Left lung (tissue), 10 donors: ENCODE results near the gene IGSF11. TPM values are rescaled to one million over a fixed set of nuclear protein-coding genes. Genes with fewer than 3 reads are reported as not detected.

ENCODE experiments used
- ATAC-seq: fragments of 200-7000 bp; cut with Tn5 transposase; one replicate; pipeline ENCODE4 v1.9.1; 2020; ENCODE audit warnings: moderate library complexity
- DNase-seq, 4 donors: peaks; one replicate each; pipeline ENCODE4 v3.0.0-alpha.2; 2013 to 2020
- H3K27ac ChIP-seq, 2 donors: fragments of 200-600 bp; sonication (generic) in 1 of 2; one replicate each; pipeline versions ENCODE4 v1.5.0 to v1.8.0; 2020 to 2021
- H3K27me3 ChIP-seq, 2 donors: fragments of 200-600 bp; sonication (generic) in 1 of 2; one replicate each; pipeline versions ENCODE4 v1.5.0 to v1.8.0; 2020 to 2021
- H3K36me3 ChIP-seq, 2 donors: fragments of 200-600 bp; sonication (generic) in 1 of 2; one replicate each; pipeline versions ENCODE4 v1.5.0 to v1.8.0; 2020 to 2021
- H3K4me1 ChIP-seq, 2 donors: fragments of 200-600 bp; one replicate each; pipeline ENCODE4 v1.8.0; 2021
- H3K4me3 ChIP-seq, 2 donors: fragments of 200-600 bp; sonication (generic) in 1 of 2; one replicate each; pipeline versions ENCODE4 v1.5.0 to v1.8.0; 2020 to 2021; ENCODE audit warnings: mild to moderate bottlenecking in 1 of 2
- H3K9me3 ChIP-seq, 2 donors: fragments of 200-600 bp; sonication (generic) in 1 of 2; one replicate each; pipeline versions ENCODE4 v1.5.0 to v1.8.0; 2020 to 2021
- intact Hi-C, 2 donors: fragments of 100-400 bp; cut with DNase I; formaldehyde crosslinking; loops; one replicate each; pipeline versions ENCODE4 v1.11.2 to v1.14.2; 2022
- polyA plus RNA-seq, 6 donors: library from polyadenylated mRNA; unstranded; fragments of 120-200 nt; gene quantifications; one replicate each; pipeline ENCODE4 v1.2.1, GENCODE V29; 2013; ENCODE audit not compliant: insufficient read length in 6 of 6
- total RNA-seq, 2 donors: library from RNA; stranded (reverse); fragmentation: NEBNext Ultra II Directional; extraction: Animal tissue kit (Norgen Biotek cat#: 25700); gene quantifications; one replicate each; pipeline ENCODE4 v1.2.1, GENCODE V29; 2021
- TF ChIP-seq, protein P1 (sequence below), 2 donors: fragments of 200-600 bp; sonication (generic) in 1 of 2; IDR thresholded peaks; one replicate each; pipeline versions ENCODE4 v1.5.0 to v1.8.0; 2021; ENCODE audit warnings: antibody characterized with exemption in 2 of 2
- donor health status: DM: no; HTN: yes; CAD: no.
- donor health status: DM: no; HTN: no; CAD: no.

IGSF11 gene
- total and polyA plus RNA-seq, 8 donors = 0.06 to 1.3 (median 0.60) TPM

GRCh38 chr3:119033393-119034255 is 1.0 kb downstream of the IGSF11 start:
- no peak for DNase-seq

GRCh38 chr3:119025171-119025795 is 9.4 kb downstream of the IGSF11 start:
- Histone ChIP-seq H3K4me3 (no peak overlapping the region), H3K27me3 (peaks cover 0 to under 1% of the 10 kb centered on the region in 2 donors), H3K4me1 (no peaks in the 10 kb centered on the region), H3K27ac (no peak overlapping the region), H3K36me3 (no peaks in the 10 kb centered on the region), H3K9me3 (no peaks in the 10 kb centered on the region)
- intact Hi-C loops = no loop called here
- TF ChIP-seq, protein P1, sequence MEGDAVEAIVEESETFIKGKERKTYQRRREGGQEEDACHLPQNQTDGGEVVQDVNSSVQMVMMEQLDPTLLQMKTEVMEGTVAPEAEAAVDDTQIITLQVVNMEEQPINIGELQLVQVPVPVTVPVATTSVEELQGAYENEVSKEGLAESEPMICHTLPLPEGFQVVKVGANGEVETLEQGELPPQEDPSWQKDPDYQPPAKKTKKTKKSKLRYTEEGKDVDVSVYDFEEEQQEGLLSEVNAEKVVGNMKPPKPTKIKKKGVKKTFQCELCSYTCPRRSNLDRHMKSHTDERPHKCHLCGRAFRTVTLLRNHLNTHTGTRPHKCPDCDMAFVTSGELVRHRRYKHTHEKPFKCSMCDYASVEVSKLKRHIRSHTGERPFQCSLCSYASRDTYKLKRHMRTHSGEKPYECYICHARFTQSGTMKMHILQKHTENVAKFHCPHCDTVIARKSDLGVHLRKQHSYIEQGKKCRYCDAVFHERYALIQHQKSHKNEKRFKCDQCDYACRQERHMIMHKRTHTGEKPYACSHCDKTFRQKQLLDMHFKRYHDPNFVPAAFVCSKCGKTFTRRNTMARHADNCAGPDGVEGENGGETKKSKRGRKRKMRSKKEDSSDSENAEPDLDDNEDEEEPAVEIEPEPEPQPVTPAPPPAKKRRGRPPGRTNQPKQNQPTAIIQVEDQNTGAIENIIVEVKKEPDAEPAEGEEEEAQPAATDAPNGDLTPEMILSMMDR (IDR thresholded peaks at IDR 0.05) = no peak
- DNase-seq (no peak), ATAC-seq (no peak)

More at GRCh38 chr3:119033393-119034255, 1.0 kb downstream of the IGSF11 start:
- H3K4me1 ChIP-seq = no peaks in the 10 kb centered on the region
- H3K27ac ChIP-seq = no peak overlapping the region
- peaks cover 42 to 72% of the 10 kb centered on the region in 2 donors for H3K27me3 ChIP-seq
- intact Hi-C loops = loop anchor here in 1 of 2 donors (10.0 kb wide), 1 partner anchor 149 kb away; no protein-coding TSS in a partner anchor
- peak overlapping the region in 1 of 2 donors; percentile 45 for H3K4me3 ChIP-seq
- TF ChIP-seq, protein P1 (IDR thresholded peaks at IDR 0.05) = no peak
- ATAC-seq = no peak
- H3K36me3 ChIP-seq = no peaks in the 10 kb centered on the region
- H3K9me3 ChIP-seq = no peaks in the 10 kb centered on the region

- ATAC-seq (no peak), DNase-seq (no peak)
- Histone ChIP-seq H3K9me3 (no peaks in the 10 kb centered on the region), H3K27ac (no peak overlapping the region), H3K36me3 (no peaks in the 10 kb centered on the region), H3K27me3 (no peaks in the 10 kb centered on the region), H3K4me3 (no peak overlapping the region), H3K4me1 (no peaks in the 10 kb centered on the region)
- TF ChIP-seq, protein P1 (IDR thresholded peaks at IDR 0.05) = no peak
- intact Hi-C loops = no loop called here
Measured at GRCh38 chr3:119019767-119020518, 14.7 kb downstream of the IGSF11 start.

GRCh38 chr3:119018690-119019463 is 15.8 kb downstream of the IGSF11 start:
- DNase-seq (no peak), ATAC-seq (no peak)
- no peaks in the 10 kb centered on the region for H3K4me1 ChIP-seq
- no peaks in the 10 kb centered on the region for H3K27me3 ChIP-seq
- no peaks in the 10 kb centered on the region for H3K36me3 ChIP-seq
- TF ChIP-seq, protein P1 (IDR thresholded peaks at IDR 0.05) = no peak
- H3K9me3 ChIP-seq = no peaks in the 10 kb centered on the region
- intact Hi-C loops = no loop called here
- no peak overlapping the region for H3K4me3 ChIP-seq
- no peak overlapping the region for H3K27ac ChIP-seq
